Endothelial cell of umbilical vein (primary cell): Measurements from ENCODE around the gene ACTR8. TPM values are rescaled to one million over a fixed set of nuclear protein-coding genes. Genes with fewer than 3 reads are reported as not detected.

Experiments
- BruUV-seq: library from RNA; stranded (reverse); fragments of 400-500 nt; replicated peaks from 2 replicates; lab custom pipeline; 2021; lab: Mats Ljungman, UMichigan
- CTCF ChIA-PET: fragments of 300-600, 350-600 bp; sonication (Branson Sonifier 250); formaldehyde crosslinking; loops from one replicate; lab custom pipeline; 2021; ENCODE audit warnings: antibody characterized with exemption, inconsistent platforms; lab: Charles Lee
- POLR2A ChIA-PET: fragments of 300-600, 350-600 bp; sonication (Branson Sonifier 250); formaldehyde crosslinking; loops from one replicate; lab custom pipeline; 2021; ENCODE audit warnings: antibody characterized with exemption, inconsistent platforms; lab: Charles Lee
- DNase-seq: peaks from one replicate; pipeline ENCODE4 v3.0.0-alpha.2; 2011; ENCODE audit warnings: low read depth, low spot score
- FAIRE-seq: peaks from 2 replicates; lab custom pipeline; 2011; peaks lifted over from hg19 to GRCh38; lab: Jason Lieb, UNC
- H2AFZ ChIP-seq: 2 replicates; pipeline ENCODE4 v1.6.0; 2012; ENCODE audit warnings: low read depth, low read length, control low read depth, inconsistent platforms
- H3K27ac ChIP-seq: 2 replicates; pipeline ENCODE4 v1.5.1; 2011; ENCODE audit warnings: low read depth, mild to moderate bottlenecking, control low read depth, low read length, moderate library complexity; ENCODE audit not compliant: insufficient read depth
- H3K27me3 ChIP-seq, 2 experiments: 2 replicates each; pipeline versions ENCODE4 v1.6.0 to v1.6.1; 2011; ENCODE audit warnings: low read length in 2 of 2, mixed read lengths in 1 of 2; ENCODE audit not compliant: control insufficient read depth in 2 of 2, insufficient read depth in 2 of 2
- H3K36me3 ChIP-seq, 2 experiments: 2 replicates in 1 of 2; 3 replicates in 1 of 2; pipeline ENCODE4 v1.5.1; 2011; ENCODE audit warnings: low read length in 2 of 2, mild to moderate bottlenecking in 1 of 2, moderate library complexity in 1 of 2; ENCODE audit not compliant: control insufficient read depth in 2 of 2, insufficient read depth in 2 of 2; ENCODE audit errors: extremely low read depth in 1 of 2
- H3K4me1 ChIP-seq: 3 replicates; pipeline ENCODE4 v1.5.1; 2011; ENCODE audit warnings: mild to moderate bottlenecking, low read length; ENCODE audit not compliant: control insufficient read depth, insufficient read depth; ENCODE audit errors: extremely low read depth
- H3K4me2 ChIP-seq: 2 replicates; pipeline ENCODE4 v1.6.1; 2011; ENCODE audit warnings: low read length, control low read depth, mixed read lengths; ENCODE audit not compliant: insufficient read depth
- H3K4me3 ChIP-seq, 3 experiments: fragments of 200-600 bp in 1 of 3; sonication (generic), shearing (Covaris generic) in 1 of 3; replicated peaks in 1 of 3; 2 replicates each; pipeline ENCODE4 v1.5.1; 2011 to 2016; ENCODE audit warnings: control low read depth in 3 of 3, low read length in 3 of 3, mild to moderate bottlenecking in 2 of 3, inconsistent platforms in 1 of 3, low read depth in 1 of 3, moderate library complexity in 1 of 3; ENCODE audit not compliant: insufficient read depth in 1 of 3
- H3K79me2 ChIP-seq: 2 replicates; pipeline ENCODE4 v1.6.0; 2012; ENCODE audit warnings: low read length, inconsistent platforms; ENCODE audit not compliant: control insufficient read depth, insufficient read depth
- H3K9ac ChIP-seq: replicated peaks from 2 replicates; pipeline ENCODE3; 2011; ENCODE audit warnings: low read length, control low read depth; ENCODE audit not compliant: insufficient read depth; ENCODE audit errors: extremely low read depth
- H3K9me1 ChIP-seq: replicated peaks from 3 replicates; pipeline ENCODE4 v1.6.0; 2011; ENCODE audit warnings: mild to moderate bottlenecking, low read length; ENCODE audit not compliant: control insufficient read depth, insufficient read depth; ENCODE audit errors: extremely low read depth
- H3K9me3 ChIP-seq: replicated peaks from 2 replicates; pipeline ENCODE4 v1.5.1; 2012; ENCODE audit warnings: low read length, inconsistent platforms; ENCODE audit not compliant: control insufficient read depth, insufficient read depth
- H4K20me1 ChIP-seq: replicated peaks from 2 replicates; pipeline ENCODE3; 2011; ENCODE audit warnings: mild to moderate bottlenecking, low read length; ENCODE audit not compliant: control insufficient read depth, insufficient read depth; ENCODE audit errors: extremely low read depth
- EZH2 ChIP-seq: IDR thresholded peaks from 2 replicates; pipeline ENCODE4 v1.6.1; 2012; ENCODE audit warnings: borderline replicate concordance, low read depth, mild to moderate bottlenecking, moderate library complexity, low read length, inconsistent platforms; ENCODE audit not compliant: severe bottlenecking
- FOS ChIP-seq: IDR thresholded peaks from 2 replicates; pipeline ENCODE4 v1.6.1; 2011; ENCODE audit warnings: mild to moderate bottlenecking, low read length, moderate library complexity, borderline replicate concordance; ENCODE audit not compliant: insufficient read depth
- GATA2 ChIP-seq: IDR thresholded peaks from 2 replicates; pipeline ENCODE4 v1.7.0; 2011; ENCODE audit warnings: low read depth, mild to moderate bottlenecking, moderate library complexity, mixed read lengths, low read length; ENCODE audit not compliant: insufficient read length, insufficient read depth
- JUN ChIP-seq: IDR thresholded peaks from 2 replicates; pipeline ENCODE4 v1.6.1; 2011; ENCODE audit warnings: borderline replicate concordance, low read depth; ENCODE audit not compliant: insufficient read length, insufficient read depth
- MAX ChIP-seq: IDR thresholded peaks from 2 replicates; pipeline ENCODE4 v1.6.1; 2011; ENCODE audit not compliant: insufficient read depth, insufficient read length
- MYC ChIP-seq: IDR thresholded peaks from one replicate; pipeline ENCODE4 v1.6.1; 2011; ENCODE audit warnings: mild to moderate bottlenecking, low read depth, low read length
- POLR2A ChIP-seq: IDR thresholded peaks from 2 replicates; pipeline ENCODE4 v1.6.1; 2012; ENCODE audit warnings: low read depth, mild to moderate bottlenecking, control low read depth, low read length
- POLR2AphosphoS5 ChIP-seq: IDR thresholded peaks from 2 replicates; pipeline ENCODE4 v1.6.1; 2012; ENCODE audit warnings: low read depth, mild to moderate bottlenecking, control low read depth, low read length, moderate library complexity; ENCODE audit not compliant: insufficient read depth
- dilution Hi-C: fragments of 300-500 bp; cut with MboI; formaldehyde crosslinking; loops from one replicate; pipeline ENCODE4 v1.15.0; 2019; ENCODE audit warnings: low sequenced_read_pairs; ENCODE audit not compliant: extremely low pct_ligation_motif_present
- intact Hi-C: fragments of 100-400 bp; cut with micrococcal nuclease; formaldehyde crosslinking; loops from one replicate; pipeline ENCODE4 v1.10.0; 2022
- polyA plus RNA-seq, 4 experiments: library from polyadenylated mRNA; depleted of rRNA in 3 of 4; stranded (reverse) in 3 of 4; unstranded in 1 of 4; fragments of >200 nt; gene quantifications; 2 replicates each; pipeline versions ENCODE4 v1.2.1 to v1.2.3, GENCODE V29; 2011 to 2012; ENCODE audit warnings: missing spikeins in 1 of 4
- total RNA-seq: library from RNA; stranded (reverse); gene quantifications from 2 replicates; pipeline ENCODE4 v1.2.3, GENCODE V29; 2021
- TF ChIP-seq, protein P1 (sequence below), 2 donors: IDR thresholded peaks; 1 replicate in 1 of 2; 2 replicates in 1 of 2; pipeline ENCODE4 v1.5.1; 2011; ENCODE audit warnings: low read length in 2 of 2, mild to moderate bottlenecking in 2 of 2, moderate library complexity in 2 of 2, control low read depth in 1 of 2, inconsistent platforms in 1 of 2, low read depth in 1 of 2; ENCODE audit not compliant: insufficient read depth in 1 of 2; ENCODE audit errors: extremely low read depth in 1 of 2

Gene ACTR8
- total and polyA plus RNA-seq, 2 donors (not counting 3 experiments of a cell fraction or from before 2014, with no cell fraction given): 14.4 to 42.0 TPM

DNA sequence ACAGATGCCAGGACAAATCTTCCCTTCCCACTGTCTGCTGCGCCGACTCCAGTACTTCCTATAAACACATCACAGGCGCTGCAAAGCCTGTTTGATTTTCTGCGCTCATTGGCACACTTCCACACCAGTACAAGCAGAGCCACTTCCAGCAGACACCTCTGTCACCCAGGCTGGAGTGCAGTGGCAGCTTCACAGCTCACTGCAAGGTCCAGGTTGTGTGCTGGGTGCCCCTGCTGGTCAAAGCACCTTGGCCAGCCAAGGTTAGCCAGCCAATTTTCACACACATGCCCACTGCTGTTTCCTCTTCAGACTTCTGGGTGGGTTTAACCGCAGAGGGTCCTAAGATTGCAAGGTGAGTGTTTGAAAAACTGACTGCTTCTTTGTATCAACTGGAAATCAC is 40.7 kb downstream of the ACTR8 start:
- no peak for TF ChIP-seq EZH2
- TF ChIP-seq FOS: no peak
- no peak for TF ChIP-seq POLR2AphosphoS5
- no peak for TF ChIP-seq JUN
- TF ChIP-seq POLR2A: no peak
- TF ChIP-seq MAX: no peak
- TF ChIP-seq, protein P1, sequence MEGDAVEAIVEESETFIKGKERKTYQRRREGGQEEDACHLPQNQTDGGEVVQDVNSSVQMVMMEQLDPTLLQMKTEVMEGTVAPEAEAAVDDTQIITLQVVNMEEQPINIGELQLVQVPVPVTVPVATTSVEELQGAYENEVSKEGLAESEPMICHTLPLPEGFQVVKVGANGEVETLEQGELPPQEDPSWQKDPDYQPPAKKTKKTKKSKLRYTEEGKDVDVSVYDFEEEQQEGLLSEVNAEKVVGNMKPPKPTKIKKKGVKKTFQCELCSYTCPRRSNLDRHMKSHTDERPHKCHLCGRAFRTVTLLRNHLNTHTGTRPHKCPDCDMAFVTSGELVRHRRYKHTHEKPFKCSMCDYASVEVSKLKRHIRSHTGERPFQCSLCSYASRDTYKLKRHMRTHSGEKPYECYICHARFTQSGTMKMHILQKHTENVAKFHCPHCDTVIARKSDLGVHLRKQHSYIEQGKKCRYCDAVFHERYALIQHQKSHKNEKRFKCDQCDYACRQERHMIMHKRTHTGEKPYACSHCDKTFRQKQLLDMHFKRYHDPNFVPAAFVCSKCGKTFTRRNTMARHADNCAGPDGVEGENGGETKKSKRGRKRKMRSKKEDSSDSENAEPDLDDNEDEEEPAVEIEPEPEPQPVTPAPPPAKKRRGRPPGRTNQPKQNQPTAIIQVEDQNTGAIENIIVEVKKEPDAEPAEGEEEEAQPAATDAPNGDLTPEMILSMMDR (IDR thresholded peaks at IDR 0.05; ENCODE audit: extremely low read depth in 1 of 2, insufficient read depth in 1 of 2, low read depth in 1 of 2, low read length in 2 of 2): no peak
- TF ChIP-seq GATA2: no peak
- no peak for TF ChIP-seq MYC
- peaks cover 12 to 13% of the 10 kb centered on the region in 2 experiments for H3K27me3 ChIP-seq
- no peak overlapping the region for H2AFZ ChIP-seq
- no peaks in the 10 kb centered on the region for H3K9me3 ChIP-seq
- H4K20me1 ChIP-seq: no peaks in the 10 kb centered on the region
- CTCF ChIA-PET: no interaction called here
- intact Hi-C loops: no loop called here
- H3K4me1 ChIP-seq: no peaks in the 10 kb centered on the region
- H3K9ac ChIP-seq: no peak overlapping the region
- BruUV-seq: no TSS peak
- H3K79me2 ChIP-seq: no peaks in the 10 kb centered on the region
- no peak overlapping the region for H3K4me2 ChIP-seq
- no peak overlapping the region for H3K27ac ChIP-seq
- POLR2A ChIA-PET: no interaction called here
- DNase-seq (no peak), FAIRE-seq (no peak)
- dilution Hi-C loops: no loop called here
- no peaks in the 10 kb centered on the region for H3K36me3 ChIP-seq
- no peak overlapping the region for H3K4me3 ChIP-seq
- H3K9me1 ChIP-seq: no peaks in the 10 kb centered on the region
